Colonic mucosa (tissue), 4 donors: ENCODE measurements around the gene BANP. TPM values are rescaled to one million over a fixed set of nuclear protein-coding genes. Genes with fewer than 3 reads are reported as not detected.
"Not testable (repeated sequence)": the region's sequence is repeated elsewhere in the genome, so short reads cannot be mapped to it uniquely, and the experiment has no call there.

Experiments used
- DNase-seq: peaks from one replicate; pipeline ENCODE4 v3.0.0-alpha.2; 2020
- H3K27ac ChIP-seq: fragments of 200-600 bp; one replicate; pipeline ENCODE4 v1.8.0; 2021
- H3K27me3 ChIP-seq: fragments of 200-600 bp; one replicate; pipeline ENCODE4 v1.8.0; 2021
- H3K36me3 ChIP-seq: fragments of 200-600 bp; one replicate; pipeline ENCODE4 v1.8.0; 2021
- H3K4me1 ChIP-seq: fragments of 200-600 bp; one replicate; pipeline ENCODE4 v1.8.0; 2021; ENCODE audit warnings: mild to moderate bottlenecking
- H3K4me3 ChIP-seq: fragments of 200-600 bp; one replicate; pipeline ENCODE4 v1.8.0; 2021
- H3K9ac ChIP-seq, 2 donors: one replicate each; pipeline ENCODE4 v1.7.0; 2013; ENCODE audit warnings: control low read depth in 2 of 2, low read depth in 2 of 2, low read length in 2 of 2
- H3K9me3 ChIP-seq: fragments of 200-600 bp; one replicate; pipeline ENCODE4 v1.8.0; 2021
- CTCF ChIP-seq: fragments of 200-600 bp; IDR thresholded peaks from one replicate; pipeline ENCODE4 v1.8.0; 2022; ENCODE audit warnings: antibody characterized with exemption, mild to moderate bottlenecking
- intact Hi-C: fragments of 100-400 bp; cut with DNase I; formaldehyde crosslinking; loops from one replicate; pipeline ENCODE4 v1.14.1; 2022
- total RNA-seq, 2 donors: library from RNA; stranded (reverse); fragmentation: NEBNext Ultra II Directional in 1 of 2; extraction: Animal tissue kit (Norgen Biotek cat#: 25700) in 1 of 2; gene quantifications; one replicate each; pipeline ENCODE4 v1.2.1, GENCODE V29; 2021
- donor health status: healthy.
- donor health status: DM: no; HTN: no; CAD: no.
- donor health status: DM: no; HTN: no; CAD: no.

Gene BANP
- total RNA-seq, 2 donors from 2014 or later: 18.6 to 29.7 TPM

GRCh38 chr16:88072571-88073001, 121.4 kb downstream of the BANP start:
- DNase-seq: no peak
- no peak overlapping the region for H3K4me3 ChIP-seq
- TF ChIP-seq CTCF: no peak
- no peaks in the 10 kb centered on the region for H3K4me1 ChIP-seq
- intact Hi-C loops: no loop called here
- H3K36me3 ChIP-seq: no peaks in the 10 kb centered on the region
- no peaks in the 10 kb centered on the region for H3K27me3 ChIP-seq
- no peak overlapping the region for H3K9ac ChIP-seq
- H3K9me3 ChIP-seq: no peaks in the 10 kb centered on the region
- H3K27ac ChIP-seq: no peak overlapping the region

GRCh38 chr16:88073201-88073721, 122.0 kb downstream of the BANP start:
- no peak for TF ChIP-seq CTCF

GRCh38 chr16:88074041-88074440, 122.8 kb downstream of the BANP start:
- no peak overlapping the region for H3K4me3 ChIP-seq
- H3K9ac ChIP-seq: no peak overlapping the region
- intact Hi-C loops: no loop called here
- no peaks in the 10 kb centered on the region for H3K4me1 ChIP-seq
- H3K27ac ChIP-seq: no peak overlapping the region
- no peaks in the 10 kb centered on the region for H3K27me3 ChIP-seq
- TF ChIP-seq CTCF: no peak
- H3K9me3 ChIP-seq: no peaks in the 10 kb centered on the region
- H3K36me3 ChIP-seq: no peaks in the 10 kb centered on the region
- no peak for DNase-seq

More at GRCh38 chr16:88073201-88073721, 122.0 kb downstream of the BANP start:
- H3K4me1 ChIP-seq: no peaks in the 10 kb centered on the region
- intact Hi-C loops: no loop called here
- H3K4me3 ChIP-seq: no peak overlapping the region
- H3K27me3 ChIP-seq: no peaks in the 10 kb centered on the region
- no peak overlapping the region for H3K9ac ChIP-seq
- H3K9me3 ChIP-seq: no peaks in the 10 kb centered on the region
- no peak for DNase-seq
- no peak overlapping the region for H3K27ac ChIP-seq
- H3K36me3 ChIP-seq: no peaks in the 10 kb centered on the region

GRCh38 chr16:88076211-88076931, 125.1 kb downstream of the BANP start:
- TF ChIP-seq CTCF: no peak
- no peak overlapping the region for H3K27ac ChIP-seq
- no peaks in the 10 kb centered on the region for H3K9me3 ChIP-seq
- H3K4me3 ChIP-seq: no peak overlapping the region
- no peaks in the 10 kb centered on the region for H3K36me3 ChIP-seq
- intact Hi-C loops: no loop called here
- H3K27me3 ChIP-seq: no peaks in the 10 kb centered on the region
- DNase-seq: no peak
- H3K9ac ChIP-seq: no peak overlapping the region
- no peaks in the 10 kb centered on the region for H3K4me1 ChIP-seq

- H3K4me3 ChIP-seq, DNase-seq, H3K9ac ChIP-seq, H3K36me3 ChIP-seq, H3K27me3 ChIP-seq, H3K27ac ChIP-seq, intact Hi-C loops, H3K9me3 ChIP-seq, H3K4me1 ChIP-seq: not testable (repeated sequence)
Observed at GRCh38 chr16:88076932-88077320, 125.7 kb downstream of the BANP start.
